Smooth muscle cell of the umbilical artery (primary cell): ENCODE results near the gene CCND2. TPM values are rescaled to one million over a fixed set of nuclear protein-coding genes. Genes with fewer than 3 reads are reported as not detected.

Source experiments
- total RNA-seq: library from RNA; depleted of rRNA; stranded (reverse); fragments of >200 nt; gene quantifications from 2 replicates; pipeline ENCODE4 v1.2.3, GENCODE V29; 2014

Gene CCND2
- 105 and 204 TPM in 2 replicates for total RNA-seq

GRCh38 chr12:4273652-4274395, at the start of gene CCND2:
CCND2 (plus strand) TSS chr12:4273762; CDS start chr12:4274041, 279 bp downstream.

DNA sequence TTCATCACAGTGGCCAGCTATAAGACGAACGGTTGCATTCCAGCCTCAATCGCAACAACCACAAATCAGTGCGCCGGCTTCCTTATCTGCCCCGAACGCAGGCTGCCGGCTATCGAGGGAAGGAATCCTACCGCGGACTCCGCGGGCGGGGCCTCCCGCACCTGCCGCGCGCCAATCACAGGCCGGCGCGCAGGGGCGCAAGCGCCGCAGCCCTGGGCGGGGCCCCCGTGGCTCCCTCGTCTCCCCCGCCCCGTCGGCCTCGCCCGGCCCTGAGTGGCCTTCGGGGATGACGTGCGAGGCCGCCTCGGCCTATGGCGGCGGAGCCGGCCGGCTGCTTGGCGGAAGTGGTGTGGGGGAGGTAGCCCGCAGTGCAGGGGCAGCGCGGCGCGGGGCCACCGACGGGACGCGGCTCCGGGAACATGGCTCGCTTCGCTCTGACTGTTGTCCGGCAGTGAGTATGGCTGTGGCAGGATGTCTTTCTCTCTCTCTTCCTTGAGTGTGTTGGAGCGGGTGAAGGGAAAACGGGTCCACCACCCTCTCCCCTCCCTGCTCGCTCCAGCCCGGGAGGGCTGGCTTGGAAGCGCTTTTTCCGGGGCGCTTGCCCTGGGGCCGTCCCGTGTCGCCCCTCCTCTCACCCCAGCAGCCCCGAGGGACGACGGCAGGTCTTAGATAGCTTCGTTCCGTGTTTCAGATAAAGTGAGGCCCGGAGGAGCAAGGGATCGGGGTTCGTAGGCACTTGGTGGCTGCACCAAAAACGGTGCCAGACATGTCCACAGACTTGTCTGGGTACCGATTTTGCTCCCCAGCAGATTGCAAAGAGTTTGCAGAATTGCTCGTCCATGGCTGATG, 47.5 kb downstream of the CCND2 start, which contains the start of gene TIGAR:
TIGAR (plus strand) TSS at position 361 of the 849 bp plus-strand sequence; CDS start at position 420, 59 bp downstream.

Other genes starting within 250 kb of the CCND2 start
- gene TIGAR, start 47.5 kb downstream of the CCND2 start, total RNA-seq, result 17.8 and 27.9 TPM in 2 replicates
- gene FGF23, start 106.0 kb downstream of the CCND2 start, total RNA-seq, result not detected in 2 replicates
- gene FGF6, start 172.1 kb downstream of the CCND2 start, total RNA-seq, result not detected in 2 replicates